NCI-H69 (cell line): ENCODE results near the gene MTMR12.

Source experiments
- DNase-seq: peaks from one replicate; lab custom pipeline; 2025; lab: John Stamatoyannopoulos, UW

MTMR12 gene

GRCh38 chr5:32190095-32190494 lies 122.6 kb downstream of the MTMR12 start:
- no peak for DNase-seq

- no peak for DNase-seq
Observed at GRCh38 chr5:32187675-32188074, 125.1 kb downstream of the MTMR12 start.

GRCh38 chr5:32182463-32183063 lies 130.2 kb downstream of the MTMR12 start:
- no peak for DNase-seq
